ENCODE measurements around the gene TROAP.
A peak's percentile ranks its signal among the peaks of the same experiment; 100 is the strongest.

The TROAP gene

DNA sequence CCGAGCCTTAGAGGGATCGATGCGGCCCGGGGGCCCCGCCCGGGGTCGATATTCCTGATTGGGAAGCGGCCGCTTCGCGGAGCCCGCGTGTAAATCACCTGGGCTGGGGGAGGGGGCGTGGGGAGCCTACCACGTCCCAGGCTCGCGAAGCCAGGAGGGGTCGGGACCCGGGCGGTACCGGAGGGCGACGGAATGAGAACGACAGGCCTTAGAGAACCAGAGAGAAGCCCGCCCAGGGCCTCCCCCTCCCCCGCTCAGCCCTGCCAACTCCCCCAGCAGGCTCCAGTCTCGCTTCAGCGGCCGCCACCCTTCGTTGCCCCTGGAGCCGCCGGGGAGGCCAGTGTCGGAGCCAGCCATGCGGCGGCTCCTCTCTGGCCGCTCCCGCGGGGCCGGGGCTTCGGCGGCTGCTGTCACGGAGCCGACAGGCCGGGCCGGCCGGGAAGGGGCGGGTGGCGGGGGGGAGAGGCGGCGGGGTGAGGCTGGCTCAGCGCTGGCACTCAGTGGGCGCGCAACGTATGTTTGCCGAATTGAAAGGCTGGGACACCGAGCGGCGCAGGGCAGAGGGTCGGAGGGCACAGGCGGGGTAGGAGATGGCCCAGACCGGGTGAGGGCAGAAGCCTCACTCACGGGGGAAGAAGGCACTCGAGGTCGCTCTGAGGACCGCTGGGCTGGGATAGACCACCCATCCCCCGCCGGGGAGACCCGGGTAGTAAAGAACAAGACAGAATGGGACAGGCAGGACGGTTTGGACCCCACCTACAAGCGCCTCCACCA lies 22.2 kb downstream of the TROAP start:
- Histone ChIP-seq H3K27me3 (ENCODE audit: control insufficient read depth, low read length) (peaks cover 77% of the 10 kb centered on the region), H3K9me3 (ENCODE audit: control insufficient read depth, insufficient read depth, low read length) (no peaks in the 10 kb centered on the region), H3K79me2 (ENCODE audit: control insufficient read depth, low read length) (no peaks in the 10 kb centered on the region), H4K20me1 (ENCODE audit: control insufficient read depth, insufficient read depth, low read depth, low read length) (0 out of 2 replicates have a peak, but pooled peaks cover 2% of the 10 kb centered on the region), H3F3A (ENCODE audit: control insufficient read depth, insufficient read depth) (peaks cover 12% of the 10 kb centered on the region), H3K9me2 (replicated peaks; ENCODE audit: control insufficient read depth, low read length) (no peaks in the 10 kb centered on the region), H3K27ac (ENCODE audit: low read depth, low read length) (no peak overlapping the region), H3K4me2 (ENCODE audit: low read length) (peak overlapping the region; percentile 62), H3K36me3 (ENCODE audit: control insufficient read depth, low read length) (no peaks in the 10 kb centered on the region), H3K4me1 (ENCODE audit: control insufficient read depth, low read length) (peaks cover 58% of the 10 kb centered on the region), H3K4me3 (ENCODE audit: low read length) (peak overlapping the region; percentile 52)
- TF ChIP-seq, protein P1, sequence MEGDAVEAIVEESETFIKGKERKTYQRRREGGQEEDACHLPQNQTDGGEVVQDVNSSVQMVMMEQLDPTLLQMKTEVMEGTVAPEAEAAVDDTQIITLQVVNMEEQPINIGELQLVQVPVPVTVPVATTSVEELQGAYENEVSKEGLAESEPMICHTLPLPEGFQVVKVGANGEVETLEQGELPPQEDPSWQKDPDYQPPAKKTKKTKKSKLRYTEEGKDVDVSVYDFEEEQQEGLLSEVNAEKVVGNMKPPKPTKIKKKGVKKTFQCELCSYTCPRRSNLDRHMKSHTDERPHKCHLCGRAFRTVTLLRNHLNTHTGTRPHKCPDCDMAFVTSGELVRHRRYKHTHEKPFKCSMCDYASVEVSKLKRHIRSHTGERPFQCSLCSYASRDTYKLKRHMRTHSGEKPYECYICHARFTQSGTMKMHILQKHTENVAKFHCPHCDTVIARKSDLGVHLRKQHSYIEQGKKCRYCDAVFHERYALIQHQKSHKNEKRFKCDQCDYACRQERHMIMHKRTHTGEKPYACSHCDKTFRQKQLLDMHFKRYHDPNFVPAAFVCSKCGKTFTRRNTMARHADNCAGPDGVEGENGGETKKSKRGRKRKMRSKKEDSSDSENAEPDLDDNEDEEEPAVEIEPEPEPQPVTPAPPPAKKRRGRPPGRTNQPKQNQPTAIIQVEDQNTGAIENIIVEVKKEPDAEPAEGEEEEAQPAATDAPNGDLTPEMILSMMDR (IDR thresholded peaks at IDR 0.05; ENCODE audit: low read depth, low read length, poor library complexity, severe bottlenecking) = no peak
- peak; percentile 64; the same call in 1 of the 2 replicates for TF ChIP-seq EZH2phosphoT487 (IDR thresholded peaks at IDR 0.05; ENCODE audit: borderline replicate concordance, low read length)

DNA sequence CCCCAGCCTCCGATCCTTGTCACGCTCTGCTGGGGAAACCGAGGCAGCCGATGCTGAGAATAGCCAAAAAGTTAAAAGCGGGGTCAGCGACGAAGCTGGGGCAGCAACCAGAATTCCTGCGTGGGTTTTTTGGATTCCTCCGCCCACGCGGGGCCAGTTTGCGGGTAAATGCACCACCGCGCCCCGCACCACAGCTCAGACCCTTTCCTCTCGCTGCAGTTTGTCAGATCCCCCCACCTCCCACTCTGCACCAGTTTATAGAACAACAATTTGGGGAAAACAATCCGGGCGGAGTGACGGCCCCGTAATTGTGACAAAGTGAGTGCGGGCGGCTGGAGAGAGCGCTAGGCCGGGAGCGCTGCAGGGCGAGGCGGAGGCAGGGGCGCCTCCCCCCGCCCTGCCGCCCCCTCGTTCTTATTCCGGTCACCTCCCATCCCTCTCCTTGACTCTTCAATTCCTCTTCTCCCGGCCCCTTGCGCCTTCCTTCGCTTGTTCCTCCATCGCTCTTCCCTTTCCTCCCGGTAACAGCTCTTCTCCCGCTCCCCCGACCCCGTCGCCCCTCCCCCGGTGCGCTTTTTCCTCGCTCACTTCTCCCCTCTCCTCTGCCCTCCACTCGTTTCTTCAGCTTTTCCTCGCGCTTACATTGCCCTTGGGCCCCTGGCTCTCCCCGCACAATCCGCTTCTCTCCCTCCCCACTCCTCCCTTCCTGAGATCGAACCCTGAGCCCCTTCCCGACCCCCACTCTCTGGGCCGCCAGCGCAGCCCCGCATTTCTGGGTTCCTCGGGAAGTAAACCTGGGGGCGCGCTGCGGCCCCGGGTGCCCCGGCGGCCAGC lies 23.0 kb downstream of the TROAP start:
- Histone ChIP-seq H3F3A (ENCODE audit: control insufficient read depth, insufficient read depth) (peaks cover 7% of the 10 kb centered on the region; the same call in 1 of the 2 replicates), H3K4me1 (ENCODE audit: control insufficient read depth, low read length) (peaks cover 58% of the 10 kb centered on the region), H3K9me3 (ENCODE audit: control insufficient read depth, insufficient read depth, low read length) (no peaks in the 10 kb centered on the region), H3K4me3 (ENCODE audit: low read length) (peak overlapping the region; percentile 52), H3K79me2 (ENCODE audit: control insufficient read depth, low read length) (no peaks in the 10 kb centered on the region), H3K27ac (ENCODE audit: low read depth, low read length) (no peak overlapping the region), H3K9me2 (replicated peaks; ENCODE audit: control insufficient read depth, low read length) (no peaks in the 10 kb centered on the region), H4K20me1 (ENCODE audit: control insufficient read depth, insufficient read depth, low read depth, low read length) (0 out of 2 replicates have a peak, but pooled peaks cover 2% of the 10 kb centered on the region), H3K4me2 (ENCODE audit: low read length) (peak overlapping the region; percentile 62), H3K27me3 (ENCODE audit: control insufficient read depth, low read length) (peaks cover 69% of the 10 kb centered on the region), H3K36me3 (ENCODE audit: control insufficient read depth, low read length) (no peaks in the 10 kb centered on the region)
- TF ChIP-seq, protein P1 (IDR thresholded peaks at IDR 0.05; ENCODE audit: low read depth, low read length, poor library complexity, severe bottlenecking) = no peak
- peak; percentile 93 for TF ChIP-seq EZH2phosphoT487 (IDR thresholded peaks at IDR 0.05; ENCODE audit: borderline replicate concordance, low read length)

DNA sequence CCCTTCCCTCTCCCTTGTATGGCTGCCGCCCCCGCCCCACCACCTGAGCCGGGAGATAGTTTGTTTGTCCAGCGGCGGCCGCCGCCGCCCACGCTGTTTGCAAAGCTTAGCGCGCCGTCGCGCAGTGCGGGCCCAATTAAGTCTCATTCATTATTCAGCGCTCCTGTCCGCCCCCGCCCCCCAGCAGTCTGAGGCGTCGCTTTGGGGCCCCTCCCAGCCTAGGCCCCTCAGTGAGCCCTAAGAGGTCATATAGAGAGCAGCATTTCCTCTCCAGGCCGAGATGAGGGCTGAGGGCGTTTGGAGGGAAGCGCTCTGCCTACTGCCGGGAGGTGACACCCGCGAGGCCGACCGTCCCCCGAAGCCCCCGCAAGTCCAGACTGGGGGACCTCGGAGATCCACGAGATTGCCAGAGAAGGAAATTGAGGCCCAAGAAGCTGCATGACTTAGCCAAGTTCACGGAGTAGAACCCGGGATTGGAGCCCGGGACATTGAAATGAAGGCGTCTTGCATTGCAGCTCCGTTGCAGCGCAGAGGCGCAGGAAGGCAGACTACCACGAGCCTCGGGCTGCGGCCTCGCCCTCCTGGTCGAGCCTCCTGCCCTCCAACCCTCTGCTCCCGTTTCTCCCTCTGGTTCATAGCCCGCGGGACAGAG lies 23.7 kb downstream of the TROAP start, which contains the start of gene DNAJC22:
TSS of gene DNAJC22 (plus strand) at position 230 of the 652 bp plus-strand sequence. CDS start 1,985 bp downstream, outside the sequence.
- no peaks in the 10 kb centered on the region for H3K79me2 ChIP-seq (ENCODE audit: control insufficient read depth, low read length)
- 0 out of 2 replicates have a peak, but pooled peaks cover 2% of the 10 kb centered on the region for H4K20me1 ChIP-seq (ENCODE audit: control insufficient read depth, insufficient read depth, low read depth, low read length)
- peak within 1 kb of the TSS; percentile 52 for H3K4me3 ChIP-seq (ENCODE audit: low read length)
- H3K9me3 ChIP-seq (ENCODE audit: control insufficient read depth, insufficient read depth, low read length) = no peaks in the 10 kb centered on the region
- H3K27ac ChIP-seq (ENCODE audit: low read depth, low read length) = no peak within 1 kb of the TSS
- peak within 1 kb of the TSS; percentile 62 for H3K4me2 ChIP-seq (ENCODE audit: low read length)
- peaks cover 7% of the 10 kb centered on the region; the same call in 1 of the 2 replicates for H3F3A ChIP-seq (ENCODE audit: control insufficient read depth, insufficient read depth)
- H3K4me1 ChIP-seq (ENCODE audit: control insufficient read depth, low read length) = peaks cover 58% of the 10 kb centered on the region
- TF ChIP-seq EZH2phosphoT487 (IDR thresholded peaks at IDR 0.05; ENCODE audit: borderline replicate concordance, low read length) = peak; percentile 97; the same call in 1 of the 2 replicates
- TF ChIP-seq, protein P1 (IDR thresholded peaks at IDR 0.05; ENCODE audit: low read depth, low read length, poor library complexity, severe bottlenecking) = no peak
- no peaks in the 10 kb centered on the region for H3K9me2 ChIP-seq (replicated peaks; ENCODE audit: control insufficient read depth, low read length)
- H3K36me3 ChIP-seq (ENCODE audit: control insufficient read depth, low read length) = no peaks in the 10 kb centered on the region
- peaks cover 62% of the 10 kb centered on the region for H3K27me3 ChIP-seq (ENCODE audit: control insufficient read depth, low read length)

All from DOHH2 (cell line).